HepG2 (cell line): Measurements from ENCODE around the gene SNIP1. TPM values are rescaled to one million over a fixed set of nuclear protein-coding genes. Genes with fewer than 3 reads are reported as not detected.
A peak's percentile ranks its signal among the peaks of the same experiment; 100 is the strongest.

Source experiments
- ATAC-seq: fragments of 200-7000 bp; cut with Tn5 transposase; 3 replicates; pipeline ENCODE4 v1.9.1; 2020; ENCODE audit warnings: mild to moderate bottlenecking, moderate library complexity
- BruUV-seq: library from RNA; stranded (reverse); fragments of 400-500 nt; replicated peaks from 2 replicates; lab custom pipeline; 2021; lab: Mats Ljungman, UMichigan
- CTCF ChIA-PET: fragments of 300-600 bp; formaldehyde crosslinking; extraction: SDS; loops from one replicate; lab custom pipeline; 2021; ENCODE audit warnings: low total read pairs, inconsistent platforms, low intra/inter-chr PET ratio; lab: Yijun Ruan, JAX
- POLR2A ChIA-PET: fragments of 350-600 bp; sonication (Branson Sonifier 250); formaldehyde crosslinking; loops from one replicate; lab custom pipeline; 2020; ENCODE audit warnings: antibody characterized with exemption, inconsistent platforms; lab: Yijun Ruan, JAX
- DNase-seq: peaks from one replicate; pipeline ENCODE4 v3.0.0-alpha.2; 2015; ENCODE audit warnings: low spot score
- FAIRE-seq: peaks from 3 replicates; lab custom pipeline; 2011; peaks lifted over from hg19 to GRCh38; lab: Jason Lieb, UNC
- H2AFZ ChIP-seq: one replicate; pipeline ENCODE4 v1.6.1; 2011; ENCODE audit warnings: low read length, inconsistent platforms
- H3K27ac ChIP-seq: fragments of 300-600 bp; 3 replicates; pipeline ENCODE4 v1.8.0; 2011; ENCODE audit warnings: mixed run types, mild to moderate bottlenecking, mixed read lengths, low read length, inconsistent platforms; ENCODE audit not compliant: insufficient read depth; ENCODE audit errors: extremely low read length
- H3K27me3 ChIP-seq, 2 experiments: fragments of 200-600 bp in 1 of 2; 2 replicates in 1 of 2; 3 replicates in 1 of 2; pipeline versions ENCODE4 v1.6.0 to v1.8.0; 2011; ENCODE audit warnings: low read length in 2 of 2, mild to moderate bottlenecking in 2 of 2, moderate library complexity in 2 of 2, inconsistent platforms in 1 of 2; ENCODE audit not compliant: insufficient read depth in 2 of 2, control insufficient read depth in 1 of 2
- H3K36me3 ChIP-seq, 2 experiments: fragments of 200-600 bp in 1 of 2; replicated peaks in 1 of 2; 2 replicates in 1 of 2; 3 replicates in 1 of 2; pipeline versions ENCODE4 v1.5.1 to v1.8.0; 2011; ENCODE audit warnings: low read length in 2 of 2, inconsistent platforms in 1 of 2; ENCODE audit not compliant: insufficient read depth in 2 of 2, control insufficient read depth in 1 of 2
- H3K4me1 ChIP-seq: 2 replicates; pipeline ENCODE4 v1.5.1; 2012; ENCODE audit warnings: low read length, inconsistent platforms; ENCODE audit not compliant: insufficient read depth
- H3K4me2 ChIP-seq: 2 replicates; pipeline ENCODE4 v1.6.0; 2011; ENCODE audit warnings: low read depth, low read length, inconsistent platforms
- H3K4me3 ChIP-seq, 3 experiments: fragments of 200-600 bp in 1 of 3; sonication (generic), shearing (Covaris generic) in 1 of 3; replicated peaks in 1 of 3; 2 replicates each; pipeline ENCODE4 v1.5.1; 2011 to 2016; ENCODE audit warnings: low read length in 3 of 3, inconsistent platforms in 2 of 3, low read depth in 2 of 3, mild to moderate bottlenecking in 2 of 3, control low read depth in 1 of 3, mixed read lengths in 1 of 3; ENCODE audit not compliant: insufficient read depth in 1 of 3
- H3K79me2 ChIP-seq: one replicate; pipeline ENCODE4 v1.6.1; 2011; ENCODE audit warnings: low read length, inconsistent platforms; ENCODE audit not compliant: insufficient read depth
- H3K9ac ChIP-seq: 2 replicates; pipeline ENCODE4 v1.6.0; 2011; ENCODE audit warnings: mild to moderate bottlenecking, low read depth, low read length, inconsistent platforms; ENCODE audit not compliant: insufficient read depth
- H3K9me3 ChIP-seq: 2 replicates; pipeline ENCODE4 v1.5.1; 2012; ENCODE audit warnings: mild to moderate bottlenecking, low read length
- H4K20me1 ChIP-seq: 2 replicates; pipeline ENCODE4 v1.6.0; 2011; ENCODE audit warnings: inconsistent platforms, mild to moderate bottlenecking, low read length, moderate library complexity; ENCODE audit not compliant: insufficient read depth
- ARNT2 ChIP-seq: sonication (generic); formaldehyde crosslinking; IDR thresholded peaks from 2 replicates; pipeline ENCODE4 v1.8.0; 2022; ENCODE audit warnings: mild to moderate bottlenecking, low read depth, missing genetic modification reagents, moderate library complexity
- CAMTA2 ChIP-seq: sonication (generic); formaldehyde crosslinking; IDR thresholded peaks from 2 replicates; pipeline ENCODE4 v1.4.0; 2020; ENCODE audit warnings: mild to moderate bottlenecking, missing genetic modification reagents, borderline replicate concordance
- HOXA9 ChIP-seq: sonication (generic); formaldehyde crosslinking; IDR thresholded peaks from 2 replicates; pipeline ENCODE4 v1.8.1; 2022; ENCODE audit warnings: missing genetic modification reagents, mild to moderate bottlenecking, moderate library complexity, borderline replicate concordance
- MEF2D ChIP-seq: sonication (generic); formaldehyde crosslinking; IDR thresholded peaks from 2 replicates; pipeline ENCODE4 v1.5.1; 2020; ENCODE audit warnings: mild to moderate bottlenecking, missing genetic modification reagents
- NFIC ChIP-seq: IDR thresholded peaks from 2 replicates; pipeline ENCODE4 v1.6.1; 2012; ENCODE audit warnings: mild to moderate bottlenecking, low read length, inconsistent platforms
- PAWR ChIP-seq: sonication (generic); formaldehyde crosslinking; IDR thresholded peaks from 2 replicates; pipeline ENCODE4 v1.4.0; 2020; ENCODE audit warnings: missing genetic modification reagents, mild to moderate bottlenecking, borderline replicate concordance
- SMYD3 ChIP-seq: sonication (generic); formaldehyde crosslinking; IDR thresholded peaks from 2 replicates; pipeline ENCODE4 v1.8.1; 2023; ENCODE audit warnings: mild to moderate bottlenecking, missing genetic modification reagents
- TBX2 ChIP-seq: sonication (generic); formaldehyde crosslinking; IDR thresholded peaks from 2 replicates; pipeline ENCODE4 v1.5.0; 2020; ENCODE audit warnings: missing genetic modification reagents, mild to moderate bottlenecking, borderline replicate concordance
- TRIM24 ChIP-seq: sonication (generic); formaldehyde crosslinking; IDR thresholded peaks from 2 replicates; pipeline ENCODE4 v1.8.0; 2022; ENCODE audit warnings: mild to moderate bottlenecking, missing genetic modification reagents
- ZNF501 ChIP-seq: sonication (generic); formaldehyde crosslinking; IDR thresholded peaks from 2 replicates; pipeline ENCODE4 v1.5.1; 2020; ENCODE audit warnings: mild to moderate bottlenecking, moderate library complexity, missing genetic modification reagents
- ZSCAN29 ChIP-seq: sonication (generic); formaldehyde crosslinking; conservative IDR thresholded peaks from 2 replicates; pipeline ENCODE4 v1.4.0; 2020; ENCODE audit warnings: mild to moderate bottlenecking, missing genetic modification reagents
- WGBS: methylation state at CpG from one replicate; pipeline ENCODE4 v1.1.6; 2017; ENCODE audit warnings: low lambda C conversion rate; 5-methylcytosine and 5-hydroxymethylcytosine counted together
- in situ Hi-C: cut with HindIII; loops from 2 replicates; pipeline ENCODE4 v1.10.0; 2017; ENCODE audit warnings: low pct_unique_long_range_greater_than_20kb; ENCODE audit not compliant: extremely low pct_ligation_motif_present
- intact Hi-C: fragments of 100-400 bp; cut with micrococcal nuclease; formaldehyde crosslinking; loops from one replicate; pipeline ENCODE4 v1.10.0; 2022; ENCODE audit not compliant: unreplicated experiment
- polyA plus RNA-seq, 8 experiments: library from polyadenylated mRNA; depleted of rRNA in 3 of 8; stranded (reverse) in 7 of 8; unstranded in 1 of 8; fragments of >200 nt; fragmentation: Illumina TruSeq in 4 of 8; extraction: Trizol in 4 of 8; gene quantifications; 2 replicates each; pipeline versions ENCODE4 v1.2.1 to v1.2.3, GENCODE V29; 2011 to 2016; ENCODE audit warnings: low read depth in 4 of 8, missing spikeins in 1 of 8, mixed read lengths in 1 of 8; ENCODE audit not compliant: insufficient read depth in 1 of 8
- total RNA-seq, 5 experiments: library from RNA; depleted of rRNA; stranded (reverse); fragments of >200 nt; fragmentation: Illumina TruSeq; extraction: Trizol; gene quantifications; 2 replicates each; pipeline ENCODE4 v1.2.3, GENCODE V29; 2016; ENCODE audit warnings: low read depth in 1 of 5
- TF ChIP-seq, protein P1 (sequence below): sonication (generic); formaldehyde crosslinking; IDR thresholded peaks from 2 replicates; pipeline ENCODE4 v1.5.0; 2020; ENCODE audit warnings: mild to moderate bottlenecking, missing genetic modification reagents
- TF ChIP-seq, protein P2 (sequence below): sonication (generic); formaldehyde crosslinking; IDR thresholded peaks from 2 replicates; pipeline ENCODE4 v1.8.0; 2022; ENCODE audit warnings: mild to moderate bottlenecking, missing genetic modification reagents; ENCODE audit not compliant: insufficient replicate concordance
- TF ChIP-seq, protein P3 (sequence below): sonication (generic); formaldehyde crosslinking; IDR thresholded peaks from 2 replicates; pipeline ENCODE4 v1.8.1; 2023; ENCODE audit warnings: mild to moderate bottlenecking, missing genetic modification reagents

SNIP1 gene
- total and polyA plus RNA-seq, 2 of the 13 experiments (the other 11 are each of a cell fraction or from before 2014, with no cell fraction given), result 5.5 to 11.2 TPM

DNA sequence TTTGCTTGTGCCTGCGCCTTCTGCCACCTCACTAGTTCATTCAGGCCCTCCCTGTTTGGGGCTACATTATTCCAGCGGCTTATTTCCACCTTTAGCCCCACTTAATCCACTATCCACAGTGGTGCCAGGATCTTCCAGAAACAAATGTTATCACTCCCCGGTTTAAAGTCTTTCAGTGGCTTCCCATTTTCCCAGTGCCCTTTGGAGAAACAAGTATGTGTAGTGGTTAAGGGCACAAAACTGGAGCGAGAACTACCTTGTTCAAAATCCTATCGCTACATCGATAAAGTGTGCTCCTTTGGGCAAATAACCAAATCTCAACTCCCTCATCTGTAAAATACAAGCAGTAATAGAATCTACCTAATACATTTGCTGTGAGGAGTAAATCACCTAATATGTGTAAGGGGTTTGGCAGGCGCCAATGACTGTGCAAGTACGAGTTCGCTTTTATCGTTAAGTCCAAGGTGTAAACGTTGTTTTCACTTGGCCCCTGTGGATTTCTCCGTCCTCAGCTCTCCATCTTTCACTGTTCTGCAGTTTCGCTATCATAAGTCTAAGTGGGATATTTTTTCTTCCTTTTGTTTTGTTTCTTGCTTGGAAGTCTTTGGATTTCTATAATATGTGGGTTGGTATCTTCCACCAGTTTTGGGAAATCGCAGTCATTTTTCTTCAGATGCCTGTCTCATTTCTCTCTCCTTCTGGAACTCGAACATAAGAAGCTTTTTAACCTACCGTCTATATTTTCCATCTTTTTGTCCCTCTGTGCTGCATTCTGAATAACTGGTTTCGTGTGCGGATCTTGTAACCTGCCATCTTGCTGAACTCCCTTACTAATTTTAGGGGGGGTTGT, 38.7 kb downstream of the SNIP1 start:
- intact Hi-C loops, result no loop called here
- peak overlapping the region; percentile 94 for H3K4me2 ChIP-seq
- H3K4me3 ChIP-seq, result peak overlapping the region; percentile 84 to 92 (median 90)
- no peak for ATAC-seq
- CTCF ChIA-PET, result interaction anchor here (1.1 kb wide), 1 partner anchor 167 kb away, joined by 4 read pairs; no protein-coding TSS in a partner anchor
- in situ Hi-C loops, result no loop called here
- H3K79me2 ChIP-seq, result peaks cover 20% of the 10 kb centered on the region
- POLR2A ChIA-PET, result interaction anchor here (0.8 to 2.8 kb wide), 22 partner anchors 9 to 498 kb away, joined by 3 to 52 read pairs (median 8); partner anchors contain the start of genes CDCA8, DNALI1, GNL2 and SNIP1
- 57% methylated on average over 18 of the region's 18 CpGs for WGBS
- peaks cover 23% of the 10 kb centered on the region for H3K4me1 ChIP-seq
- peak; percentile 8 for FAIRE-seq
- H2AFZ ChIP-seq, result no peak overlapping the region
- H3K9ac ChIP-seq, result peak overlapping the region; percentile 85
- H3K27me3 ChIP-seq, result no peaks in the 10 kb centered on the region
- no peak for DNase-seq
- peaks cover 9% of the 10 kb centered on the region; the same call in 1 of the 2 replicates for H4K20me1 ChIP-seq
- H3K36me3 ChIP-seq, result peaks cover 4 to 14% of the 10 kb centered on the region in 2 experiments; a peak in 3 of 5 replicates
- BruUV-seq, result TSS peak; percentile 97
- no peaks in the 10 kb centered on the region for H3K9me3 ChIP-seq
- H3K27ac ChIP-seq, result peak overlapping the region; percentile 96
- TF ChIP-seq TBX2 (CRISPR knock-in tag) (no peak), ZNF501 (CRISPR knock-in tag) (0 out of 2 replicates have a peak, but pooled peaks have one; percentile 1), HOXA9 (CRISPR knock-in tag) (no peak), SMYD3 (CRISPR knock-in tag) (0 out of 2 replicates have a peak, but pooled peaks have one; percentile 55), ZSCAN29 (0 out of 2 replicates have a peak, but pooled peaks have one; percentile 20), MEF2D (CRISPR knock-in tag) (peak; percentile 29; the same call in 1 of the 2 replicates), CAMTA2 (CRISPR knock-in tag) (no peak), NFIC (no peak), TRIM24 (CRISPR knock-in tag) (no peak), ARNT2 (0 out of 2 replicates have a peak, but pooled peaks have one; percentile 30), PAWR (CRISPR knock-in tag) (no peak)
- TF ChIP-seq, protein P1, sequence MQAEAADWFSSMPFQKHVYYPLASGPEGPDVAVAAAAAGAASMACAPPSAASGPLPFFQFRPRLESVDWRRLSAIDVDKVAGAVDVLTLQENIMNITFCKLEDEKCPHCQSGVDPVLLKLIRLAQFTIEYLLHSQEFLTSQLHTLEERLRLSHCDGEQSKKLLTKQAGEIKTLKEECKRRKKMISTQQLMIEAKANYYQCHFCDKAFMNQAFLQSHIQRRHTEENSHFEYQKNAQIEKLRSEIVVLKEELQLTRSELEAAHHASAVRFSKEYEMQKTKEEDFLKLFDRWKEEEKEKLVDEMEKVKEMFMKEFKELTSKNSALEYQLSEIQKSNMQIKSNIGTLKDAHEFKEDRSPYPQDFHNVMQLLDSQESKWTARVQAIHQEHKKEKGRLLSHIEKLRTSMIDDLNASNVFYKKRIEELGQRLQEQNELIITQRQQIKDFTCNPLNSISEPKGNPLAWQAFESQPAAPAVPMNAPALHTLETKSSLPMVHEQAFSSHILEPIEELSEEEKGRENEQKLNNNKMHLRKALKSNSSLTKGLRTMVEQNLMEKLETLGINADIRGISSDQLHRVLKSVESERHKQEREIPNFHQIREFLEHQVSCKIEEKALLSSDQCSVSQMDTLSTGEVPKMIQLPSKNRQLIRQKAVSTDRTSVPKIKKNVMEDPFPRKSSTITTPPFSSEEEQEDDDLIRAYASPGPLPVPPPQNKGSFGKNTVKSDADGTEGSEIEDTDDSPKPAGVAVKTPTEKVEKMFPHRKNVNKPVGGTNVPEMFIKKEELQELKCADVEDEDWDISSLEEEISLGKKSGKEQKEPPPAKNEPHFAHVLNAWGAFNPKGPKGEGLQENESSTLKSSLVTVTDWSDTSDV (CRISPR knock-in tag), result no peak
- TF ChIP-seq, protein P2, sequence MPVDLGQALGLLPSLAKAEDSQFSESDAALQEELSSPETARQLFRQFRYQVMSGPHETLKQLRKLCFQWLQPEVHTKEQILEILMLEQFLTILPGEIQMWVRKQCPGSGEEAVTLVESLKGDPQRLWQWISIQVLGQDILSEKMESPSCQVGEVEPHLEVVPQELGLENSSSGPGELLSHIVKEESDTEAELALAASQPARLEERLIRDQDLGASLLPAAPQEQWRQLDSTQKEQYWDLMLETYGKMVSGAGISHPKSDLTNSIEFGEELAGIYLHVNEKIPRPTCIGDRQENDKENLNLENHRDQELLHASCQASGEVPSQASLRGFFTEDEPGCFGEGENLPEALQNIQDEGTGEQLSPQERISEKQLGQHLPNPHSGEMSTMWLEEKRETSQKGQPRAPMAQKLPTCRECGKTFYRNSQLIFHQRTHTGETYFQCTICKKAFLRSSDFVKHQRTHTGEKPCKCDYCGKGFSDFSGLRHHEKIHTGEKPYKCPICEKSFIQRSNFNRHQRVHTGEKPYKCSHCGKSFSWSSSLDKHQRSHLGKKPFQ (CRISPR knock-in tag), result no peak
- TF ChIP-seq, protein P3, sequence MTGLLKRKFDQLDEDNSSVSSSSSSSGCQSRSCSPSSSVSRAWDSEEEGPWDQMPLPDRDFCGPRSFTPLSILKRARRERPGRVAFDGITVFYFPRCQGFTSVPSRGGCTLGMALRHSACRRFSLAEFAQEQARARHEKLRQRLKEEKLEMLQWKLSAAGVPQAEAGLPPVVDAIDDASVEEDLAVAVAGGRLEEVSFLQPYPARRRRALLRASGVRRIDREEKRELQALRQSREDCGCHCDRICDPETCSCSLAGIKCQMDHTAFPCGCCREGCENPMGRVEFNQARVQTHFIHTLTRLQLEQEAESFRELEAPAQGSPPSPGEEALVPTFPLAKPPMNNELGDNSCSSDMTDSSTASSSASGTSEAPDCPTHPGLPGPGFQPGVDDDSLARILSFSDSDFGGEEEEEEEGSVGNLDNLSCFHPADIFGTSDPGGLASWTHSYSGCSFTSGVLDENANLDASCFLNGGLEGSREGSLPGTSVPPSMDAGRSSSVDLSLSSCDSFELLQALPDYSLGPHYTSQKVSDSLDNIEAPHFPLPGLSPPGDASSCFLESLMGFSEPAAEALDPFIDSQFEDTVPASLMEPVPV (CRISPR knock-in tag), result 0 out of 2 replicates have a peak, but pooled peaks have one; percentile 5
